ENCODE measurements around the gene METTL8.

DNA sequence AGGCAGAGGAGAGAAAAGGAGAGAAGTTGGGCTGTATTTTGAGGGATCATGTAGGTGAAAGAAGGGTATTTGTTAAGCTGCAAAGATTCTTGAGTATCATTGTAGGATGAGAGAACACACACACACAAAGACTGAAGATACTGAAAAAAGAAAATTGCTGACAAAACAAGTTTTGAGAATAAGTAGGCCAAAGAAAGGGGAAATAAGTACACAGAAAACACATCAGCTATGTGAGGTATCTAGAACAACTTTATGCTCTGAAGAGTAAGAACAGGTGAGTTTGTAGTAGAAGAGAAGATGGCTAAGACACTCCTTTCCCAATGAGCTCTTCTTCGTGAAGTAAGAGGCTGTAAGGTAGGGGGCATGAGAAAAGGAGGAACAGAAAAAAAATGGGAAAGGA, 28.2 kb downstream of the METTL8 start:
- TF ChIP-seq POLR2A (IDR thresholded peaks at IDR 0.05), result no peak
- no peak for TF ChIP-seq POLR2AphosphoS5 (IDR thresholded peaks at IDR 0.05)
- TF ChIP-seq CTCF (IDR thresholded peaks at IDR 0.05), result no peak
